Measurements from ENCODE around the gene HSD3B2.

DNA sequence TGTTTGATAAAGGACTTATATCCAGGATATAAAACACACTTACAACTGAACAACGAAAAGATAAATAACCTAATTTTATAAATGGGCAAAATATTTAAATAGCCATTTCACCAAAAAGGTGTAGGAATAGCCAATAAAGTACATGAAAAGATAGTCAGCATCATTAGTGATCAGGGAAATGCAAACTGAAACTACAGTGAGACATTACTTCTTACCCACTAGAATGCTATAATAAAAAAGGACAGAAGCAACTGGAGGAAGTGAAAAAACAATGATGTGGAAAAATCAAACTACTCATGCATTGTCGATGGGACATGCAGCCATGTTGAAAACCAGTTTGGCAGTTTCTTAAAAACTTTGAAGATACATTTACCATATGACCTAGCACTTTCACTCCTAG, 48.6 kb downstream of the HSD3B2 start:
- TF ChIP-seq, protein P1, sequence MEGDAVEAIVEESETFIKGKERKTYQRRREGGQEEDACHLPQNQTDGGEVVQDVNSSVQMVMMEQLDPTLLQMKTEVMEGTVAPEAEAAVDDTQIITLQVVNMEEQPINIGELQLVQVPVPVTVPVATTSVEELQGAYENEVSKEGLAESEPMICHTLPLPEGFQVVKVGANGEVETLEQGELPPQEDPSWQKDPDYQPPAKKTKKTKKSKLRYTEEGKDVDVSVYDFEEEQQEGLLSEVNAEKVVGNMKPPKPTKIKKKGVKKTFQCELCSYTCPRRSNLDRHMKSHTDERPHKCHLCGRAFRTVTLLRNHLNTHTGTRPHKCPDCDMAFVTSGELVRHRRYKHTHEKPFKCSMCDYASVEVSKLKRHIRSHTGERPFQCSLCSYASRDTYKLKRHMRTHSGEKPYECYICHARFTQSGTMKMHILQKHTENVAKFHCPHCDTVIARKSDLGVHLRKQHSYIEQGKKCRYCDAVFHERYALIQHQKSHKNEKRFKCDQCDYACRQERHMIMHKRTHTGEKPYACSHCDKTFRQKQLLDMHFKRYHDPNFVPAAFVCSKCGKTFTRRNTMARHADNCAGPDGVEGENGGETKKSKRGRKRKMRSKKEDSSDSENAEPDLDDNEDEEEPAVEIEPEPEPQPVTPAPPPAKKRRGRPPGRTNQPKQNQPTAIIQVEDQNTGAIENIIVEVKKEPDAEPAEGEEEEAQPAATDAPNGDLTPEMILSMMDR (IDR thresholded peaks at IDR 0.05; ENCODE audit: low read depth, low read length) = no peak
- no peak for TF ChIP-seq POLR2A (IDR thresholded peaks at IDR 0.05; ENCODE audit: extremely low read depth, insufficient read length)
- TF ChIP-seq, protein P2, sequence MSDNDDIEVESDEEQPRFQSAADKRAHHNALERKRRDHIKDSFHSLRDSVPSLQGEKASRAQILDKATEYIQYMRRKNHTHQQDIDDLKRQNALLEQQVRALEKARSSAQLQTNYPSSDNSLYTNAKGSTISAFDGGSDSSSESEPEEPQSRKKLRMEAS (IDR thresholded peaks at IDR 0.05; ENCODE audit: low read depth, low read length) = no peak
- no peak for TF ChIP-seq MYC (IDR thresholded peaks at IDR 0.05; ENCODE audit: low read depth, low read length)

Measured in NB4 (cell line).